Right lung (tissue), 10 donors: Measurements from ENCODE around the gene SQOR. TPM values are rescaled to one million over a fixed set of nuclear protein-coding genes. Genes with fewer than 3 reads are reported as not detected.

ENCODE experiments used
- DNase-seq, 2 donors: peaks; one replicate each; pipeline ENCODE4 v3.0.0-alpha.2; 2013
- long read RNA-seq, 8 donors: transcript quantifications; one replicate each; lab custom pipeline, GENCODE V29; 2026
- polyA plus RNA-seq, 5 donors: library from polyadenylated mRNA; unstranded; fragments of 120-200 nt; gene quantifications; one replicate each; pipeline versions ENCODE4 v1.2.1 to v1.2.3, GENCODE V29; 2013; ENCODE audit warnings: inconsistent platforms in 1 of 5, low replicate concordance in 1 of 5; ENCODE audit not compliant: insufficient read length in 5 of 5, insufficient read depth in 1 of 5

The SQOR gene
- polyA plus RNA-seq = 10 to 100 TPM; 10.1 to 13.6 (median 11.1) TPM
- long read RNA-seq, donor 1, transcript SQOR-201 (10 exons, 2,003 nt) = major isoform, 7 of 13 reads
- long read RNA-seq, donor 1, partial matches to known transcripts = 6 of 13 reads
- long read RNA-seq, donor 1, other reads (novel, unspliced or antisense) = 0 of 13 reads
- long read RNA-seq, donor 2, partial matches to known transcripts = 0 of 2 reads
- long read RNA-seq, donor 2, other reads (novel, unspliced or antisense) = 0 of 2 reads
- long read RNA-seq, donor 3, transcript SQOR-201 (10 exons, 2,003 nt) = major isoform, 6 of 6 reads
- long read RNA-seq, donor 3, partial matches to known transcripts = 0 of 6 reads
- long read RNA-seq, donor 3, other reads (novel, unspliced or antisense) = 0 of 6 reads
- long read RNA-seq, donor 4, partial matches to known transcripts = 0 of 1 reads
- long read RNA-seq, donor 4, other reads (novel, unspliced or antisense) = 0 of 1 reads
- long read RNA-seq, donor 5, transcript SQOR-201 (10 exons, 2,003 nt) = major isoform, 7 of 7 reads
- long read RNA-seq, donor 5, partial matches to known transcripts = 0 of 7 reads
- long read RNA-seq, donor 5, other reads (novel, unspliced or antisense) = 0 of 7 reads
- long read RNA-seq, donor 6, transcript SQOR-201 (10 exons, 2,003 nt) = major isoform, 7 of 7 reads
- long read RNA-seq, donor 6, partial matches to known transcripts = 0 of 7 reads
- long read RNA-seq, donor 6, other reads (novel, unspliced or antisense) = 0 of 7 reads
- long read RNA-seq, donor 7, partial matches to known transcripts = 5 of 8 reads
- long read RNA-seq, donor 7, other reads (novel, unspliced or antisense) = 0 of 8 reads
- long read RNA-seq, donor 8, partial matches to known transcripts = 0 of 2 reads
- long read RNA-seq, donor 8, other reads (novel, unspliced or antisense) = 0 of 2 reads

DNA sequence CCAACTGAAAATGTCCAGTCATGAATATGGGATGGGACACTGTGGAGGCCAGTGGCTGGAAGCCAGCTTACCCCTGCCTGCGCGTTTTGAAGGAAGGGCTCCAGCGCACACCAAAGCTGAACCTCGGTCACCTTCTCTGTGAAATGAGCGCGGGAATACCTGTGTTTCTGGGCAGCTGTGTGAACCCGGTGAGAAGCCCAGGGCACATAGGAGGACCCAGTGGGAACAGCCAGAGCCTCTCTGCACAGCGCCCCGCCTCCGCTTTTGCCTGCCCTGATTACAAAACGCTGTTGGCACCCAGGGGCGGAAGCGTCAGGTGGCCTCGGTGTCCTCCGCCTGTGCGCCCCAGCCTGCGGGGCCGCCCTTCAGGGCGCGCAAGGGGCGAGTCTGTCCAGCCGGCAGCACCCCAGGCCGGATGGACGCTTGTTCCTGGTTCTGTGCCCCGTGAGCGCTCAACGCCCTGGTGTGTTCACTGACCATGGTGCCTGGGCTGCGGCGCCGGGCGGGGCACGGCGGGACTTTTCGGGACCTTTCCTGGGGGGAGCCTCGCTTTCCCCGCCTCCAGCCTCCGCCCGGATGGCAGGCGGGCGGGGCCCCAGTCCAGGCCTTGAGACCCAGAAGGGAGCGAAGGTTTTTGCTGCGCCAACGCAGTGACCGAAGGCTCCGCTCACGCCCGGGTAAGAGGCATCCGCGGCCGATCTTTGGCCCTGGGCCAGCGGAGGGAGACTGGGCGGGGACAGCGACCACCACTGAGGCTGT, at the start of gene SQOR:
Gene SQOR, plus strand, starts transcription at position 598 of the 759 bp plus-strand sequence. CDS start 23,895 bp downstream, outside the sequence.
- peak; percentile 57 to 64 for DNase-seq

DNA sequence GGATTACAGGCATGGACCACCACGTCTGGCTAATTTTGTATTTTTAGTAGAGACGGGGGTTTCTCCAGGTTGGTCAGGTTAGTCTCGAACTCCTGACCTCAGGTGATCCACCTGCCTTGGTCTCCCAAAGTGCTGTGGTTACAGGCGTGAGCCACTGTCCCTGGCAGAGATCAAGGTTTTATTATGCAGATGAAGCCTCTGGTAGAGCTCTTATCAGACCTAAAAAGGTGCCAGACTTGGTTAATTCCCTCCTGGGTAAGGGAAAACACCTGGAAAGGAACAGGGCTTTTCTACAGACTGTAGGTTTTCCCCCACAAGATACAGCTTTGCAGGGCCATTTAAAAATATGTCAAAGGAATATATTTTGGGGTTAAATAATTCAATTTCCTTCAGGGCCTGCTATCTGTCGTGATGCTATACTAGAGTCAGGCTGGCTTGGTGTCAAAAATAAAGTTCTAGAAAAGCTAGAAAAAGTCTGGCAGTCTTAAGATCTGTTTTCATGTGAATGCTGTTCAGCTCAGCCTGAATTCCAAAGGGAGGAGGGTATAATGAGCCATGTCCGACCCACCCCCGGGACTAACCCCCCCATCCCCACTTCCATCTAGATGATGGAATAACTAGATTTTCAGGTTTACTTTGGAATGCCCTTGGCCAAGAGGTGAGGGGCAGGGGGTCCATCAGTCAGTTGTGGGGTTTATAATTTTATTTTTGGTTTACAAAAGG, 49.6 kb upstream of the SQOR start:
- peak; percentile 1 to 7 for DNase-seq

- peak in 1 of 2 donors; percentile 20 for DNase-seq
These were observed 48.7 kb upstream of the SQOR start for GRCh38 chr15:45586125-45586524.

DNA sequence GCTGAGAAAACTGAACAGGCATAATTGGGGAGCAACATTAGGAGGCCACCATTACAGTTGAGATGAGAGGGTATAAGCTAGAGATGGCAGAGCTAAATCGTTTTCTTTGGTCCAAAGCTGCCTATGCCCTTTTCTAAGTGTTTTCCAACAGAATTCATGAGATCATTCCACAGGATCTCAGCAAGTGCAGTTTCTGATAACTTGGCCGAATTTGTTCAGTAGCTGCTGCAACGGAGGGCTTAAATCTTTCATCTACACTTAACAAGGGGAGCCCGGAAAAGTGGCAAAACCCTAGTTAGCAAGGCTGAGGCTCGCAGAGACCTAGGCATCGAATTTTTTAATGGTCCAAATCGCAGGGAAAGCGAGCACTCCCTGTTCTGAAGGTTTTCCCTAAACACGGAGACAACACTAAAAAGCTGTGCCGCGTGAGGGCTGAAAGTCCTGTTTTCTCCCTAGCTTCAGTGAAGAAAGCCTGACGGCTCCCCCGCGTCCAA, 48.2 kb upstream of the SQOR start:
- no peak for DNase-seq

DNA sequence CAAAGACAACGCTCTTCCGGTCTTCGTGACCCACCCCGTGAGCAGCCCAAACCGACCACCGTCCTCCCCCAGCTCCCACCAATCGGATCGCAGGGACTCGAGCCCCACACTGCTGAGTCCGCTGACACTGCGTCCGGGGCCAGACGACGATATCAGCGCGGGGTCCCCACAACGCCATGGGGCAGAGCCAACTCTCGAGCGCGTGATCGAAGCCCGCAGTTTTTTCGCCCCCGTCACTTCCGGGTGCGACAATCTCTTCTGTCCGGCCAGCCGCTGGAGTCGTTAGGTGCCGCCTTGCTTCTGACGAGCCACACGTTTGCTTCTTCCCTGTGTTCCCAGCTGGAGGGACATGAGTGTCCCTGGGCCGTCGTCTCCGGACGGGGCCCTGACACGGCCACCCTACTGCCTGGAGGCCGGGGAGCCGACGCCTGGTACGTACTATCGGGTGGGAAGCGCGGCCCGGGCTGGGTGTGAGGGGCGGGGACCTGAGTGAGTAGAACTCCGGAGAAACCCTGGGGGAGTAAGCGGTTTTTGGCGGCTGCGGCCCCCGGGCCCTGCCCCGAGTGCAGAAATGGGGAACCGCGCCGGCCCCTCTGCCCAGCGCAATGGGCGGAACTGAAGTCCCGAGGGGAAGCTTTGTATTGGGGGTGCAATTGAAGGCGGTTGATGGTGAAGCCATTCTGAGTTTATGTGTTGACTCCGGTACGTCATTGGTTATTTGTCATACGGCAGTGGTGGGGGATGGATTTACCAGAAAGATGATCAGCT, 47.5 kb upstream of the SQOR start, which contains the start of gene BLOC1S6:
Gene BLOC1S6, plus strand, starts transcription at position 285 of the 768 bp plus-strand sequence. Its CDS starts 65 bp downstream, at position 350.
- DNase-seq = peak; percentile 95 to 96

GRCh38 chr15:45587863-45588170, 47.0 kb upstream of the SQOR start:
- DNase-seq = no peak

GRCh38 chr15:45588219-45588875, 46.5 kb upstream of the SQOR start:
- DNase-seq = peak; percentile 4 to 8

GRCh38 chr15:45589256-45589655, 45.6 kb upstream of the SQOR start:
- DNase-seq = no peak

GRCh38 chr15:45594319-45594718, 40.5 kb upstream of the SQOR start:
- DNase-seq = no peak

DNA sequence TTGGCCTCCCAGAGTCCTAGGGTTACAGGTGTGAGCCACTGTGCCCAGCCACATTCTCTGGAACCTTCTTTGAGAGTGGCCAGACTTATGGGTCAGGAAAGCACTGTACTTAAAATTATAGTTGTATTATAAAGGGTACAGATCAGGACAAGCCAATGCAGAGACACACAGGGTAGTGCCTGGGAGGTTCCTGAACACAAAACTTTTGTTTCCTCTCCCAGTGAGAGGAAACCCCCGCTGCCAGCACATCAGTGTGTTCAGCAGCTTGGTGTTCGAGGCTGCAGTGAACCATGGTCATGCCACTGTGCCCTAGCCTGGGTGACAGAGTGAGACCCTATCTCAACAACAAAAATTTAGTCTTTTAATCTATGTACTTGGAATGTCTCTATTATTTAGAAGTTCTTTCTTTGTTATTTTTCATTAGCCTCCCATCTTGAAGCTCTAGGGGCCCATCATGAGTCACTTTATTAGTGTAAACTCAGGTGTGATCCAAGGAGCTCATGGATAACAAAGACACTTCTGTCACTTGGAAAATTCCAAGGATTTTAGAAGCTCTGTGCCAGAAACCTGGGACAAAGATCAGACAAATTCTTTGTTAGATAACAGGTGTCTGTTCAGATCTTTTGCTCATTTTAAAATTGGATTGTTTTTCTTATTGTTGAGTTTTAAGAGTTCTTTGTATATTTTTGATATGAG, 39.8 kb upstream of the SQOR start:
- no peak for DNase-seq

GRCh38 chr15:45603881-45604280, 30.9 kb upstream of the SQOR start:
- no peak for DNase-seq

DNA sequence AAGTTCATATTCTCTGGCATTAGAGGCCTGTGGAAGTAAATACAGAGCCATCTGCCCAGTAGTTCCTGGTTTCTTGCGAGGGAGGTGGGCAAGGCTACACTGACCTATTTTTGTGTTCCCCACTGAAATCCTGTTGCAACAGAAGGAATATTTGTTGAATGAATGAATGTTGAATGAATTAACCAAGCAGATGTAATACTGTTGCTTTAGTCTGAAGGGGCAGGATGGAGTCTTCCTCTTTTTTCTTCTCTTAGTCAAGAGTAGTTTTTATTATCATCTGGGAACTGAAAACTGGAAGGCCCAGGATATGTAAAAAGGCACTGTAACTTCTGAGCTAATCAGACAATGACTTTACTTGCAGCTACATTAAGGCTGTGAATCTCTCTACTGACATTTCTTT, 30.5 kb upstream of the SQOR start:
- no peak for DNase-seq

GRCh38 chr15:45606413-45606812, 28.4 kb upstream of the SQOR start:
- DNase-seq = no peak

GRCh38 chr15:45606841-45607240, 28.0 kb upstream of the SQOR start:
- no peak for DNase-seq

DNA sequence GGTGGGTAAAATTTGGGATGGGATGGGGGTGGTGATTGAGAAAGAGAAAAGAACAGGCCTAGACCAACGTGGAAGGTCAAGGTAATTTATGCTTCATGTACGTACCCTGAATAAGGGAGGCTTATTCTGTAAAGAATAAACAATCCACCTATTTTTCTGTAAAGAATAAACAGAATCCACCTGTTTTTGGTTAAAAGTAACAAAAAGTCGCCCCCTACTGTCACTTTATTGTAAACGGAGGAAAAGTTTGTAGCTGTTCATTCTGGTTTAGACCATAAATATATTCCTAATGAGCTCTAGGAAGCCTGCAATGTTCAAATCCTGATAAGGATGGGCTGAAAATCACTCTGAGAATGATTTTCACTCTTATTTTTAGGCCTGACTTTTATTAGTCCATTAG, 23.5 kb upstream of the SQOR start:
- peak in 1 of 2 donors; percentile 2 for DNase-seq

DNA sequence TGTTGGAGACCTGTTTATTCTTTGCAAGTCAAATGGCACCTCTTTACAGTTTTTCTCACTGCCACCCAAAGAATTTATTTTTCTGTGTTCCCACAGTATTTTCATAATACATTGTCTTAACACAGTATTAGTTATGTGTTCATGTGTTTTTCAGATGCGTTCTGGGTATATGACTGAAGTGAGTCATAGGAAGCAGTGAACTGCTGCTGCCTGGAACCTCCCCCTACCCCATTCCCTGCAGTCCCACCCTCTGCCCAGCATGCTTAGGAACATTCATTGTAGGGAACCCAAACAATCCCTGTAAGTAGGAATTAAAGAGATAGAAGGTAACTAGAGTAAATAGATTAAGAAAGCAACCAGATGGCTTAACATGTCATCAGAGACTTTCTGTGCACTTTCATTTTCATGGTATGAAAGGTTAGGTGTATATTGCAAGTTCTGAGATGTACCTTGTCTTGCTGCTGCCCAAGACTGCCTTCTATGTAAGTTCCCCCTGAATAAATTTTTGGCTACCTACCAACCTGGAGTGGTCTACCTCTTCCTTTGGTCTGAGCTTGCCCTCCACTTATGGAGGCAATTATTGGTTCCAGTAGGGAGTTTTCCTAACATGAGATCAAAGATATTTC, 21.9 kb upstream of the SQOR start:
- DNase-seq = no peak

- no peak for DNase-seq
These were observed 17.9 kb upstream of the SQOR start for GRCh38 chr15:45616901-45617323.

GRCh38 chr15:45618813-45619212, 16.0 kb upstream of the SQOR start:
- DNase-seq = no peak
